NCI-H510A (cell line): ENCODE measurements around the gene CA5A.
"Not testable (repeated sequence)": the region's sequence is repeated elsewhere in the genome, so short reads cannot be mapped to it uniquely, and the experiment has no call there.

Experiments
- DNase-seq: peaks from one replicate; lab custom pipeline; 2025; lab: John Stamatoyannopoulos, UW

The CA5A gene

GRCh38 chr16:87868254-87869029, 67.9 kb downstream of the CA5A start:
- DNase-seq, result not testable (repeated sequence)

- DNase-seq, result not testable (repeated sequence)
These were observed 70.3 kb downstream of the CA5A start for GRCh38 chr16:87865902-87866555.

GRCh38 chr16:87864331-87864989, 71.9 kb downstream of the CA5A start:
- DNase-seq, result no peak

- not testable (repeated sequence) for DNase-seq
These were observed 73.0 kb downstream of the CA5A start for GRCh38 chr16:87863327-87863635.

GRCh38 chr16:87862597-87863326, 73.6 kb downstream of the CA5A start:
- DNase-seq, result not testable (repeated sequence)

GRCh38 chr16:87861300-87862099, 74.8 kb downstream of the CA5A start:
- not testable (repeated sequence) for DNase-seq

- no peak for DNase-seq
These were observed 75.6 kb downstream of the CA5A start for GRCh38 chr16:87860553-87861299.

- not testable (repeated sequence) for DNase-seq
These were observed 78.0 kb downstream of the CA5A start for GRCh38 chr16:87858151-87858993.

GRCh38 chr16:87856791-87857228, 79.5 kb downstream of the CA5A start:
- no peak for DNase-seq

- DNase-seq, result no peak
These were observed 80.2 kb downstream of the CA5A start for GRCh38 chr16:87855852-87856715.

- DNase-seq, result no peak
These were observed 81.2 kb downstream of the CA5A start for GRCh38 chr16:87854907-87855683.

GRCh38 chr16:87854053-87854906, 82.0 kb downstream of the CA5A start:
- DNase-seq, result no peak

- peak; percentile 60 for DNase-seq
These were observed 82.8 kb downstream of the CA5A start for GRCh38 chr16:87853411-87854052.

GRCh38 chr16:87851601-87852000, 84.7 kb downstream of the CA5A start:
- DNase-seq, result no peak

- no peak for DNase-seq
These were observed 85.2 kb downstream of the CA5A start for GRCh38 chr16:87851141-87851587.
